ENCODE measurements around the gene CCNB1.

- TF ChIP-seq SREBF2 (IDR thresholded peaks at IDR 0.05) (no peak), POLR2AphosphoS2 (conservative IDR thresholded peaks at IDR 0.05; ENCODE audit: low read length) (no peak), POLR2A (IDR thresholded peaks at IDR 0.05; ENCODE audit: low read length) (no peak), USF2 (IDR thresholded peaks at IDR 0.05) (no peak), KDM1A (IDR thresholded peaks at IDR 0.05; ENCODE audit: low read depth) (no peak), CTCF (IDR thresholded peaks at IDR 0.05) (no peak), NFE2L2 (conservative IDR thresholded peaks at IDR 0.05; ENCODE audit: low read length) (no peak), NR3C1 (IDR thresholded peaks at IDR 0.05) (no peak), KDM5A (IDR thresholded peaks at IDR 0.05) (no peak)
- TF ChIP-seq, protein P1, sequence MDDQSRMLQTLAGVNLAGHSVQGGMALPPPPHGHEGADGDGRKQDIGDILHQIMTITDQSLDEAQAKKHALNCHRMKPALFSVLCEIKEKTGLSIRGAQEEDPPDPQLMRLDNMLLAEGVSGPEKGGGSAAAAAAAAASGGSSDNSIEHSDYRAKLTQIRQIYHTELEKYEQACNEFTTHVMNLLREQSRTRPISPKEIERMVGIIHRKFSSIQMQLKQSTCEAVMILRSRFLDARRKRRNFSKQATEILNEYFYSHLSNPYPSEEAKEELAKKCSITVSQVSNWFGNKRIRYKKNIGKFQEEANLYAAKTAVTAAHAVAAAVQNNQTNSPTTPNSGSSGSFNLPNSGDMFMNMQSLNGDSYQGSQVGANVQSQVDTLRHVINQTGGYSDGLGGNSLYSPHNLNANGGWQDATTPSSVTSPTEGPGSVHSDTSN (IDR thresholded peaks at IDR 0.05), result no peak
- TF ChIP-seq, protein P2, sequence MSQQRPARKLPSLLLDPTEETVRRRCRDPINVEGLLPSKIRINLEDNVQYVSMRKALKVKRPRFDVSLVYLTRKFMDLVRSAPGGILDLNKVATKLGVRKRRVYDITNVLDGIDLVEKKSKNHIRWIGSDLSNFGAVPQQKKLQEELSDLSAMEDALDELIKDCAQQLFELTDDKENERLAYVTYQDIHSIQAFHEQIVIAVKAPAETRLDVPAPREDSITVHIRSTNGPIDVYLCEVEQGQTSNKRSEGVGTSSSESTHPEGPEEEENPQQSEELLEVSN (IDR thresholded peaks at IDR 0.05; ENCODE audit: borderline replicate concordance, low read depth), result no peak
Observed at GRCh38 chr5:69206528-69207190, 39.7 kb downstream of the CCNB1 start.

Measured in A549 (cell line).